WI38 (cell line): ENCODE measurements around the gene NFE2L1.

ENCODE experiments used
- H3K4me3 ChIP-seq: 2 replicates; pipeline ENCODE4 v1.5.1; 2011; ENCODE audit warnings: low read depth, mild to moderate bottlenecking, control low read depth, low read length
- TF ChIP-seq, protein P1 (sequence below): IDR thresholded peaks from 2 replicates; pipeline ENCODE4 v1.5.1; 2012; ENCODE audit warnings: low read depth, mild to moderate bottlenecking, control low read depth, low read length

NFE2L1 gene

DNA sequence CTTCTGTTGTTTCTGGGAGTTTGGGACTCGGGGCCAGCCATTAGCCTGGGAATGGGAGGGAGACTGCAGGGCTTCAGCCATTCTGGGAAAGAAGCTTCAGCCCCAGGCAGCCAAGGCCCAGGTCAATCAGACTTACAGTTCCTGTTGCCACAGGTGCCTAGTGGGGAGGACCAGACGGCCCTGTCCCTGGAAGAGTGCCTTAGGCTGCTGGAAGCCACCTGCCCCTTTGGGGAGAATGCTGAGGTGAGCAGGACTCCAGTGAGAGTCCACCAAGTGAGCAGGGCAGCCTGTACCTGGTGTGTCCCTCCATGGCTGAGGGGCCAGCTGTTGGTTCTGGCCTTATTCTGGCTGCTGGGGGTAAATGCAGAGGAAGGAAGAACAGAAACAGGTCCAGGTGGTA is 8.7 kb downstream of the NFE2L1 start:
- no peak overlapping the region for H3K4me3 ChIP-seq
- TF ChIP-seq, protein P1, sequence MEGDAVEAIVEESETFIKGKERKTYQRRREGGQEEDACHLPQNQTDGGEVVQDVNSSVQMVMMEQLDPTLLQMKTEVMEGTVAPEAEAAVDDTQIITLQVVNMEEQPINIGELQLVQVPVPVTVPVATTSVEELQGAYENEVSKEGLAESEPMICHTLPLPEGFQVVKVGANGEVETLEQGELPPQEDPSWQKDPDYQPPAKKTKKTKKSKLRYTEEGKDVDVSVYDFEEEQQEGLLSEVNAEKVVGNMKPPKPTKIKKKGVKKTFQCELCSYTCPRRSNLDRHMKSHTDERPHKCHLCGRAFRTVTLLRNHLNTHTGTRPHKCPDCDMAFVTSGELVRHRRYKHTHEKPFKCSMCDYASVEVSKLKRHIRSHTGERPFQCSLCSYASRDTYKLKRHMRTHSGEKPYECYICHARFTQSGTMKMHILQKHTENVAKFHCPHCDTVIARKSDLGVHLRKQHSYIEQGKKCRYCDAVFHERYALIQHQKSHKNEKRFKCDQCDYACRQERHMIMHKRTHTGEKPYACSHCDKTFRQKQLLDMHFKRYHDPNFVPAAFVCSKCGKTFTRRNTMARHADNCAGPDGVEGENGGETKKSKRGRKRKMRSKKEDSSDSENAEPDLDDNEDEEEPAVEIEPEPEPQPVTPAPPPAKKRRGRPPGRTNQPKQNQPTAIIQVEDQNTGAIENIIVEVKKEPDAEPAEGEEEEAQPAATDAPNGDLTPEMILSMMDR, result no peak

DNA sequence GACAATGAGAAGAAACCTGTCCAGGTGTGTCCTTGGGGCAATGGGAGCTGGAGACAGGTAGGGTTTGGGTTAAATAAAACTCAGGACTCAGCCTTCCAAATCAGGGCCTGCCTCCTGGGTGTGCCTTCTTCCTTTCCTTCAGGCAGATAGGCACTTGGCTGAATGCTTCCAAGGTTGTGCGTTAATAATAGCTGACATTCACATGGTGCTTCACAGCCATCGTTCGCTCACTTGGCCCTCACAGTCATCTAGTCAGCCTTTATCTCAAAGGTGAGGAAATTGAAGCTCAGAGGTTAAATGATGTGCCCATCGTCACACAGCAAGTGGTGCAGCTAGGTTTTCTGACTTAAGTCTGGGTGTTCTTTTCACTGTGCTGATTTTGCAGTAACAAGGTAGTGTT is 9.5 kb downstream of the NFE2L1 start:
- no peak overlapping the region for H3K4me3 ChIP-seq
- TF ChIP-seq, protein P1, result no peak

DNA sequence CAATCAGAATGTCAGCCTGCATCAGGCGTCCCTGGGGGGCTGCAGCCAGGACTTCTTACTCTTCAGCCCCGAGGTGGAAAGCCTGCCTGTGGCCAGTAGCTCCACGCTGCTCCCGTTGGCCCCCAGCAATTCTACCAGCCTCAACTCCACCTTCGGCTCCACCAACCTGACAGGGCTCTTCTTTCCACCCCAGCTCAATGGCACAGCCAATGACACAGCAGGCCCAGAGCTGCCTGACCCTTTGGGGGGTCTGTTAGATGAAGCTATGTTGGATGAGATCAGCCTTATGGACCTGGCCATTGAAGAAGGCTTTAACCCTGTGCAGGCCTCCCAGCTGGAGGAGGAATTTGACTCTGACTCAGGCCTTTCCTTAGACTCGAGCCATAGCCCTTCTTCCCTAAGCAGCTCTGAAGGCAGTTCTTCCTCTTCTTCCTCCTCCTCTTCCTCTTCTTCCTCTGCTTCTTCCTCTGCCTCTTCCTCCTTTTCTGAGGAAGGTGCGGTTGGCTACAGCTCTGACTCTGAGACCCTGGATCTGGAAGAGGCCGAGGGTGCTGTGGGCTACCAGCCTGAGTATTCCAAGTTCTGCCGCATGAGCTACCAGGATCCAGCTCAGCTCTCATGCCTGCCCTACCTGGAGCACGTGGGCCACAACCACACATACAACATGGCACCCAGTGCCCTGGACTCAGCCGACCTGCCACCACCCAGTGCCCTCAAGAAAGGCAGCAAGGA is 10.4 kb downstream of the NFE2L1 start:
- TF ChIP-seq, protein P1, result no peak
- H3K4me3 ChIP-seq, result no peak overlapping the region

DNA sequence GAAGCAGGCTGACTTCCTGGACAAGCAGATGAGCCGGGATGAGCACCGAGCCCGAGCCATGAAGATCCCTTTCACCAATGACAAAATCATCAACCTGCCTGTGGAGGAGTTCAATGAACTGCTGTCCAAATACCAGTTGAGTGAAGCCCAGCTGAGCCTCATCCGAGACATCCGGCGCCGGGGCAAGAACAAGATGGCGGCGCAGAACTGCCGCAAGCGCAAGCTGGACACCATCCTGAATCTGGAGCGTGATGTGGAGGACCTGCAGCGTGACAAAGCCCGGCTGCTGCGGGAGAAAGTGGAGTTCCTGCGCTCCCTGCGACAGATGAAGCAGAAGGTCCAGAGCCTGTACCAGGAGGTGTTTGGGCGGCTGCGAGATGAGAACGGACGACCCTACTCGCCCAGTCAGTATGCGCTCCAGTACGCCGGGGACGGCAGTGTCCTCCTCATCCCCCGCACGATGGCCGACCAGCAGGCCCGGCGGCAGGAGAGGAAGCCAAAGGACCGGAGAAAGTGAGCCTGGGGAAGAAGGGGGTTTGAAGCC is 11.0 kb downstream of the NFE2L1 start:
- no peak overlapping the region for H3K4me3 ChIP-seq
- TF ChIP-seq, protein P1, result no peak

DNA sequence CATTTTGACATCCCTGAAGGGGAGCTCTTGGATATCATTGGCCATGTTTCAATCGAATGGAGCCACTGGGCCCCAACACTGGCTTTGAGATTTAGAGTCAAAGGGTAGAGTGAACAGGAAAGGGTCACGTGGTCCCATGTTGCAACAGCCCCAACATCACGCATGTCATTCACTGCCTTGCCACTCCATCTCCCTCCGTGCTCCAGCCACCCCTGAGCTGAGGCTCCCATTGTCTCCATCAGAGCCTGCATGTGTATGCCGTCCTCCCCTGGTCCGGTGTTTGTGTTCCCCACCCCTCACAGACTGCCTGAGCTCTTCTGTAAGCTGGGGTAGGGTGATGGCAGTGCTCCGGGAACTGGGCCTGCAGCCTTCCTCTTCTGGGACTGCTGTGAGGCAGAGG is 12.1 kb downstream of the NFE2L1 start:
- TF ChIP-seq, protein P1, result no peak
- H3K4me3 ChIP-seq, result no peak overlapping the region

DNA sequence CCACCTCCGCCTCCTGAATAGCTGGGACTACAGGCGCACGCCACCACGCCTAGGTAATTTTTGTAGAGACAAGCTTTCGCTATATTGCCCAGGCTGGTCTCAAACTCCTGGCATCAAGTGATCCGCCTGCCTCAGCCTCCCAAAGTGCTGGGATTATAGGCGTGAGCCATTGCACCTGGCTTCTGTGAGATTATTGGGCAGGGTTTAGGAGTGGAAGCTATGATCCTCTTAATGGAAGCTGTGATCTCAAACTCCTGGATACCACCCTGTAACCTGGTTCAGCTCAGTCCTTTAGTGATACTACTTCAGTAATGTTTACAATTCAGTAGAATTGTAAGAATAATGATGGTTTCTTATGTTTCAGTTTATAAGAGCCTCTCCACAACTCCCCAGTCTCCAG is 14.1 kb downstream of the NFE2L1 start:
- no peak overlapping the region for H3K4me3 ChIP-seq
- TF ChIP-seq, protein P1, result no peak

DNA sequence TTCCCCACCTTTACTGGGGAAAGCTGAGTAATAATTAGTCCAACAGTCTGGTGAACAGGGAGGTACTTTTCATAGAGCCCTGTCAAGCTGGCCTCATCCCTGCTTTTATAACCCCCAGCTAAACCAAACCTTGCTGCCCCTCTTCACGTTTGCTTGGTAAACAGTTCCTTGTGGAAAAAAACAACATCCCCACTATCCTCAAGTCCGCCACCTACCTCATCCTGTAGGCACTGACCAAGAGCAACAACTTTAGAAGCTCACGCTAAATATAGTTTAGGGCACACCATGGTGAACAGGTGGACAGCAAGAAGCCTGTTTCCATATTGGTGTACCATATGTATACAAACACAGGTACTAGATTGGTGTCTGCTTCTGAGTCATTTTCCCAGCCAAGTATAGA is 16.5 kb downstream of the NFE2L1 start:
- TF ChIP-seq, protein P1, result no peak
- H3K4me3 ChIP-seq, result no peak overlapping the region
